Epithelial cell of esophagus (primary cell): ENCODE data around the gene MFAP4.

ENCODE experiments used
- DNase-seq: peaks from one replicate; pipeline ENCODE4 v3.0.0; 2010; ENCODE audit warnings: low read depth
- H3K4me3 ChIP-seq: 2 replicates; pipeline ENCODE4 v1.5.1; 2011; ENCODE audit warnings: mild to moderate bottlenecking, low read length, control low read depth
- TF ChIP-seq, protein P1 (sequence below): IDR thresholded peaks from 2 replicates; pipeline ENCODE4 v1.5.1; 2011; ENCODE audit warnings: low read depth, mild to moderate bottlenecking, low read length, control low read depth, inconsistent platforms; ENCODE audit not compliant: insufficient read depth; ENCODE audit errors: missing control alignments

Gene MFAP4

DNA sequence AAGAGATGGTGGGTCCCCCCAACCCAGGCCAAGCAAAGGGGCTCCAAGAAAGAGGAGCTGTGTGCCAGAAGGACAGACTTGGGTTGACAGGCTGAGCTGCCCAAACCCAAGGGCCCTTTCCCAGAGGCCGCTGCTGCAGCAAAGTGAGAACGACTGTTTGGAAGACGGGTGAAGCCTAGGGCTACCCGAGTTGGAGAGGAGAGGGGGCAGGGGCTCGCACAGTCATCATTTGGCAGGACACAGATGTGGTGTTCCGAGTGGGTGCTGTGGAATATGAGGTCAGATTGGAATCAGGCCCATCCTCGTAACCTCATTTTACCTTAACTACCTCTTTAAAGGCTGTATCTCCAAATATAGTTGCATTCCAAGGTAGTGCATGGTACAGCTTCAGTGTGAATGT lies 5.3 kb upstream of the MFAP4 start:
- H3K4me3 ChIP-seq, result no peak overlapping the region
- TF ChIP-seq, protein P1, sequence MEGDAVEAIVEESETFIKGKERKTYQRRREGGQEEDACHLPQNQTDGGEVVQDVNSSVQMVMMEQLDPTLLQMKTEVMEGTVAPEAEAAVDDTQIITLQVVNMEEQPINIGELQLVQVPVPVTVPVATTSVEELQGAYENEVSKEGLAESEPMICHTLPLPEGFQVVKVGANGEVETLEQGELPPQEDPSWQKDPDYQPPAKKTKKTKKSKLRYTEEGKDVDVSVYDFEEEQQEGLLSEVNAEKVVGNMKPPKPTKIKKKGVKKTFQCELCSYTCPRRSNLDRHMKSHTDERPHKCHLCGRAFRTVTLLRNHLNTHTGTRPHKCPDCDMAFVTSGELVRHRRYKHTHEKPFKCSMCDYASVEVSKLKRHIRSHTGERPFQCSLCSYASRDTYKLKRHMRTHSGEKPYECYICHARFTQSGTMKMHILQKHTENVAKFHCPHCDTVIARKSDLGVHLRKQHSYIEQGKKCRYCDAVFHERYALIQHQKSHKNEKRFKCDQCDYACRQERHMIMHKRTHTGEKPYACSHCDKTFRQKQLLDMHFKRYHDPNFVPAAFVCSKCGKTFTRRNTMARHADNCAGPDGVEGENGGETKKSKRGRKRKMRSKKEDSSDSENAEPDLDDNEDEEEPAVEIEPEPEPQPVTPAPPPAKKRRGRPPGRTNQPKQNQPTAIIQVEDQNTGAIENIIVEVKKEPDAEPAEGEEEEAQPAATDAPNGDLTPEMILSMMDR, result no peak
- no peak for DNase-seq

DNA sequence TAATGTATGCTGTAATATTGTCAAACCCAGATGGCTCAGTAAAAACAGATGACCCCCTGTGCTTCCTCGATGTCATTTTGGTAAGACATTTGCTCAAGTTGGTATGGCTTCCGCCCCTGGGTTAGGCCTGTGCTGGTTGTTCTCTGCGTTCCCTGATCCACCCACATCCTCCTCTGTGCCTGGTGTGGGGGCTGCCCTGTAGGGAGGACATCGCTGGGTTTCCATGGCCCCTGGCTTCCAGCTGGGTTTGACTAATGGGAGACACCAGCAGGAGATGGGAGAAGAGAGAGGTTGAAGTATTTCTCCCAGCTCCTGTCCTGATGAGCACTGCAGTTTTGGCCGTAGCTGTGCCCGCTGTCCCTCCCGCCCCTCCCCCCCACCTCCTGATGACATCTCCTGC lies 4.4 kb upstream of the MFAP4 start:
- DNase-seq, result no peak
- no peak overlapping the region for H3K4me3 ChIP-seq
- TF ChIP-seq, protein P1, result no peak

DNA sequence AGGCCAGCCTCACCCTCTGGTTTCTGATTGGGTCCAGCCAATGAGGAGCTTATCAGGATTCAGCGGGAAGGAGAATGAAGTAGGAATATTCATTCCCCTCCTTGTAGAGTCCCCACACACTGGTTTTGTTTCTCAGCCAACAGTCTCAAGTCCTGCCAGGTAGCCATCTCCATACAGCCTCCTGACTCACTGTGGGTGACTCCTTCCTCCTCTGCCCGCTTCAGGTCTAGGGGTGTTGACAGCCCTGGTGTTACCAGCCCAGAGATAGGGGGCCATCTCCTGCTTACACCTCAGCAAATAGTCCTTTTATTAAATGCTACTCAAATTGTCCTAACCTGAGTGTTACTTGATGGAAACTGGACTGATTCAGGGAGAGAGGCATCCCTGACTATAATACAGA lies 4.0 kb upstream of the MFAP4 start:
- TF ChIP-seq, protein P1, result no peak
- peak; percentile 30 for DNase-seq
- H3K4me3 ChIP-seq, result no peak overlapping the region

DNA sequence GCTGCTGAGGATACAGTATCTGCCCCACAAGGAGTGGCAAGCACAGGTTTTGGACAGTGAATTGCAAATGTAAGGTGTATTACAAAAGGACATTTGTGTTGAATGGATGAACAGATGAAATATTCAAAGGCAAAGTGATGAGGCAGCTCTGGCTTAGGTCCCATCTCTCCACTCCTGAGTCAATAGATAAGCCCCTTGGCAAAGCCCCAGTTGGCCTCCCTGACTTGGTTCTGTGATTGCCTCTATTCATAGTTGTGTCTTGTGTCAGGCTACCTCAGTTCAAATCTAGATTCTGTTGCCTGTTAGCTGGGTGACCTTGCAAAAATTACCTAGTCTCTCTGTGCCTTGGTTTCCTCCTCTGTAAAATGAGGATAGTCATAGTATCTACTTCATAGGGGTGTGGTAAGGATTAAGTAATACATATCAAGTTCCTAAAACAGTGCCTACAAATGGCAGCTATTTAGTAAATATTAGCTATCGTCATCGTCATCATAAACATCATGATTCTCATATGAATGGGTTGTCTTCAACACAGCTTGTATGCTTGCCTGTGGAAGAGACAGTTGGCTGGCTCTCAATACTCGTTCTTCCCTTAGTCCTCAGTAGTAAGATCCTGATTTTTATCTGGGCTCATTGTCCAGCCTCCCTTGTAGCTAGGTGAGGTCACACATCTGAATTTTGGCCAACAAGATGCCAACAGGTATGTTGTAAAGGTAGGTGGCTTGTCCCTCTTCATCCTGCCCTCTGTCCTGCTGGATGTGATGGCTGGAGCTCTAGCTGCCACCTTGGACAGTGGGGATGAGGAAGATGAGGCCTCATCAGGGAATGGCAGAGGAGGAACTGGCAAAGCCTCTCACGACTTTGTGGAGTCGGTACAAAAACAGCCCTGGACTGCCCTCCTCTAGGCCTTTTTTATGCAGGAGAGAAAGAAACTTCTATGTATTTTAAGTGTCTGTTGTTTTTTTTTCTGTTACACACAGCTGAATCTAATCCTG lies 2.1 kb upstream of the MFAP4 start:
- no peak for DNase-seq
- H3K4me3 ChIP-seq, result no peak overlapping the region
- TF ChIP-seq, protein P1, result no peak

DNA sequence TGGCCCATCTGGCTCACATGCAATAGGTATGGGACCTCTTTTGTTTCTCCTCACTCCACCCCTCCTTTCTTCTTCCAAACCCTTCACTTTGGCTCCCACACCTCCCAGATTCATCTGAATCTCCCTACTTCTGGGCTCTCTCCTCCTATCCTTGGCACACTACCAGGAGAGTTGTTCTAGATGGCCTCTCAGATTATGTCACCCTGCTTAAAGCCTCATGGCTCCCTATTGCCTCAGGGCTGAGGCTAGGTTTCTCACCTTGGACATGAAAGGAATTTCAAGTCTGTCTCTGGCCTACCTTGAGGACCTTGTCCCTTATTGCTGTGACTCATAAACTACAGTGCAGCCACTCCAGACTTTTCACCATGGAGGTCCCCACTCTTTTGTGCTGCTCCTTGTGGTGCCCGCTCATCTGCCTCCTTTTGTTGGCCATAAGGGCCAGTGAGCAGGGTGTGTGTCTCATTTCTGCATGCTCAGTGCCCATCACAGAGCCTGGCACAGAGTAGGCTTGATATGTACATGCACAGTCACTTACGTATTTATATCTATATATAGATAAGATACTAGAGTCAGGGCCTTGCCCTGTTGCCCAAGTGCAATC lies 1.0 kb upstream of the MFAP4 start:
- peak; percentile 41 for DNase-seq
- TF ChIP-seq, protein P1, result no peak

DNA sequence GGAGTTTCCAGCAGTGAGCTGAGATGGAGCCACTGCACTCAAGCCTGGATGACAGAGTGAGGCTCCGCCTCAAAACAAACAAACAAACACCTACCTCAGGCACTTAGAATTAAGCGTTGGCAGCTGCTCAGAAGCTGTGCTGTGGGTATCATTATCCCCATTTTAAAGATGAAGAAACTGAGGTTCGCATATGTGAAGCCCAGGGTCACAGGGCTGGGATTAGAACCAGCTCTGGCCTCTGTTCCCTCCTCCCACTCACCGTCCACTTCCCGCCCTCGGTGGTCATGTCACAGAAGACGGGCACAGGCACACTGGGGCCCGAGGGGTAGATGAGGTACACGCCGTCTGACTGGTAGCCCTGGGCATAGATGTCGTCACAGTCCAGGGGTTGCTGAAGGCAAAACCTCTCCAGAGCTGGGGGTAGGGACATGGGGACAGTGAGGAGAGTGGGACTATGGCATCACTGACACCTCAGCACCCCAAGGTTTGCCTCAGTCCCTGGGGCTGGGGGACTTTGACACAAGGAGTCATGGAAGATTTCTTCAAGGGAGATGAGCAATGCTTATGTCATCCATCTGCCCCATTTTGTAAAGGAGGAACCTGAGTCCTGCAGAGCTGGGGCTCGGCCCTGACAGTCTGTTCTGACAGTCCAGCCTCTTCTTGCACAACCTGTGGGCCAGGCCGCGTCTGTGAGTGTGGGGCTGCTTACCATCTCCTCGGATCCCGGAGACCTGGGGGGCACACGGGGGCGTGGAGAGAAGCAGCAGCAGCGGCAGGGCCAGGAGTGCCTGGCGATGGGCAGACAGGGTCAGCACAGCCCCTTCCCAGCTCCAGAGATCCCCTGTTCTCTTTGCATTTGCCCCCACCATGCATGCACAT lies 700 bp downstream of the MFAP4 start:
- H3K4me3 ChIP-seq, result no peak overlapping the region

More for the DNA sequence above, 1.0 kb upstream of the MFAP4 start:
- H3K4me3 ChIP-seq, result no peak overlapping the region

More for the DNA sequence above, 700 bp downstream of the MFAP4 start:
- DNase-seq, result peak; percentile 95
- TF ChIP-seq, protein P1, result no peak
